IMR-90 (cell line): ENCODE results near the gene LPCAT4. TPM values are rescaled to one million over a fixed set of nuclear protein-coding genes. Genes with fewer than 3 reads are reported as not detected.

Experiments used
- ATAC-seq: fragments of 200-7000 bp; cut with Tn5 transposase; 2 replicates; pipeline ENCODE4 v1.9.1; 2020; ENCODE audit warnings: low read depth, mild to moderate bottlenecking, moderate library complexity
- BruUV-seq: library from RNA; stranded (reverse); fragments of 400-500 nt; replicated peaks from 2 replicates; lab custom pipeline; 2021; lab: Mats Ljungman, UMichigan
- CTCF ChIA-PET: fragments of 300-600 bp; formaldehyde crosslinking; extraction: SDS; loops from one replicate; lab custom pipeline; 2021; ENCODE audit warnings: antibody characterized with exemption; lab: Yijun Ruan, JAX
- POLR2A ChIA-PET: fragments of 300-600 bp; sonication (Branson Sonifier 250); formaldehyde crosslinking; loops from one replicate; lab custom pipeline; 2022; ENCODE audit warnings: antibody characterized with exemption; ENCODE audit not compliant: unreplicated experiment; lab: Charles Lee
- DNase-seq: peaks from one replicate; pipeline ENCODE4 v3.0.0; 2013
- H2AFZ ChIP-seq: replicated peaks from 2 replicates; pipeline ENCODE3; 2013; ENCODE audit warnings: low read length, mild to moderate bottlenecking; ENCODE audit not compliant: poor library complexity
- H2AK5ac ChIP-seq: 2 replicates; pipeline ENCODE4 v1.6.1; 2013; ENCODE audit warnings: low read depth, low read length, inconsistent platforms
- H2AK9ac ChIP-seq: replicated peaks from 2 replicates; pipeline ENCODE3; 2013; ENCODE audit warnings: mild to moderate bottlenecking, low read depth, low read length, moderate library complexity; ENCODE audit not compliant: poor library complexity
- H2BK120ac ChIP-seq: 2 replicates; pipeline ENCODE4 v1.6.1; 2013; ENCODE audit warnings: low read depth, low read length, inconsistent platforms
- H2BK15ac ChIP-seq: 3 replicates; pipeline ENCODE4 v1.6.1; 2013; ENCODE audit warnings: low read depth, low read length, inconsistent platforms
- H2BK20ac ChIP-seq: 2 replicates; pipeline ENCODE4 v1.6.1; 2013; ENCODE audit warnings: low read depth, mild to moderate bottlenecking, inconsistent platforms, low read length, moderate library complexity
- H2BK5ac ChIP-seq: 2 replicates; pipeline ENCODE4 v1.6.1; 2013; ENCODE audit warnings: mild to moderate bottlenecking, low read depth, low read length, inconsistent platforms; ENCODE audit not compliant: poor library complexity, severe bottlenecking
- H3K14ac ChIP-seq: replicated peaks from 2 replicates; pipeline ENCODE4 v1.6.1; 2013; ENCODE audit warnings: low read depth, low read length, inconsistent platforms
- H3K18ac ChIP-seq: 2 replicates; pipeline ENCODE4 v1.6.1; 2013; ENCODE audit warnings: low read depth, low read length, control low read depth
- H3K23ac ChIP-seq: 2 replicates; pipeline ENCODE4 v1.6.1; 2013; ENCODE audit warnings: low read depth, low read length, inconsistent platforms
- H3K27ac ChIP-seq: 2 replicates; pipeline ENCODE4 v1.5.1; 2013; ENCODE audit warnings: mild to moderate bottlenecking, control low read depth, low read length; ENCODE audit not compliant: insufficient read depth
- H3K27me3 ChIP-seq: 2 replicates; pipeline ENCODE4 v1.6.1; 2013; ENCODE audit warnings: low read length; ENCODE audit not compliant: control insufficient read depth, insufficient read depth
- H3K36me3 ChIP-seq: 2 replicates; pipeline ENCODE4 v1.6.1; 2013; ENCODE audit warnings: low read length, mixed read lengths; ENCODE audit not compliant: control insufficient read depth, insufficient read depth
- H3K4ac ChIP-seq: 2 replicates; pipeline ENCODE4 v1.6.1; 2013; ENCODE audit warnings: low read depth, low read length, inconsistent platforms
- H3K4me1 ChIP-seq: 2 replicates; pipeline ENCODE4 v1.6.1; 2013; ENCODE audit warnings: low read length, mixed read lengths; ENCODE audit not compliant: control insufficient read depth, insufficient read depth
- H3K4me2 ChIP-seq: 2 replicates; pipeline ENCODE4 v1.6.1; 2013; ENCODE audit warnings: low read depth, mild to moderate bottlenecking, control low read depth, low read length, moderate library complexity
- H3K4me3 ChIP-seq: 2 replicates; pipeline ENCODE4 v1.5.1; 2013; ENCODE audit warnings: low read depth, mild to moderate bottlenecking, control low read depth, low read length, moderate library complexity; ENCODE audit not compliant: insufficient read depth
- H3K56ac ChIP-seq: 2 replicates; pipeline ENCODE4 v1.6.1; 2013; ENCODE audit warnings: low read length, inconsistent platforms; ENCODE audit not compliant: insufficient read depth; ENCODE audit errors: extremely low read depth
- H3K79me1 ChIP-seq, 2 experiments: 2 replicates each; pipeline ENCODE4 v1.6.1; 2013; ENCODE audit warnings: low read length in 2 of 2, inconsistent platforms in 1 of 2, low read depth in 1 of 2
- H3K9ac ChIP-seq: 2 replicates; pipeline ENCODE4 v1.6.1; 2013; ENCODE audit warnings: low read depth, low read length, control low read depth
- H3K9me1 ChIP-seq: 2 replicates; pipeline ENCODE4 v1.6.1; 2013; ENCODE audit warnings: low read length, inconsistent platforms; ENCODE audit not compliant: insufficient read depth
- H3K9me3 ChIP-seq: 2 replicates; pipeline ENCODE4 v1.6.1; 2013; ENCODE audit warnings: low read length; ENCODE audit not compliant: control insufficient read depth, insufficient read depth
- H4K20me1 ChIP-seq: 2 replicates; pipeline ENCODE4 v1.6.1; 2013; ENCODE audit warnings: low read length, inconsistent platforms; ENCODE audit not compliant: insufficient read depth
- H4K5ac ChIP-seq: 2 replicates; pipeline ENCODE4 v1.6.1; 2013; ENCODE audit warnings: mild to moderate bottlenecking, low read depth, low read length, control low read depth
- H4K8ac ChIP-seq, 2 experiments: 2 replicates each; pipeline ENCODE4 v1.6.1; 2013; ENCODE audit warnings: low read depth in 2 of 2, low read length in 2 of 2, control low read depth in 1 of 2, inconsistent platforms in 1 of 2
- H4K91ac ChIP-seq: 2 replicates; pipeline ENCODE4 v1.6.1; 2013; ENCODE audit warnings: low read depth, low read length, inconsistent platforms; ENCODE audit not compliant: insufficient read depth
- BHLHE40 ChIP-seq: fragments of 150-350 bp; IDR thresholded peaks from 2 replicates; pipeline ENCODE4 v1.6.1; 2016; ENCODE audit warnings: mild to moderate bottlenecking, low read depth, low read length
- CEBPB ChIP-seq: IDR thresholded peaks from 2 replicates; pipeline ENCODE4 v1.6.1; 2012; ENCODE audit warnings: low read depth, low read length, improper control_type of control experiment
- CHD1 ChIP-seq: IDR thresholded peaks from 2 replicates; pipeline ENCODE4 v1.6.1; 2012; ENCODE audit warnings: low read depth, low read length, improper control_type of control experiment
- CTCF ChIP-seq: conservative IDR thresholded peaks from 2 replicates; pipeline ENCODE4 v1.5.1; 2012; ENCODE audit warnings: mild to moderate bottlenecking, low read depth, low read length, improper control_type of control experiment
- ELK1 ChIP-seq: fragments of 150-350 bp; IDR thresholded peaks from 2 replicates; pipeline ENCODE4 v1.6.1; 2016; ENCODE audit warnings: low read depth, mild to moderate bottlenecking, low read length, moderate library complexity, borderline replicate concordance
- FOS ChIP-seq: fragments of 150-350 bp; IDR thresholded peaks from 2 replicates; pipeline ENCODE4 v1.6.1; 2016; ENCODE audit warnings: low read depth, low read length
- MAFK ChIP-seq: IDR thresholded peaks from 2 replicates; pipeline ENCODE4 v1.6.1; 2012; ENCODE audit warnings: low read depth, low read length, improper control_type of control experiment
- MAZ ChIP-seq: IDR thresholded peaks from 2 replicates; pipeline ENCODE4 v1.6.1; 2012; ENCODE audit warnings: low read depth, mild to moderate bottlenecking, low read length, improper control_type of control experiment, moderate library complexity, borderline replicate concordance
- MXI1 ChIP-seq: IDR thresholded peaks from 2 replicates; pipeline ENCODE4 v1.6.1; 2012; ENCODE audit warnings: low read depth, mild to moderate bottlenecking, low read length, moderate library complexity, borderline replicate concordance
- NFE2L2 ChIP-seq: fragments of 150-350 bp; IDR thresholded peaks from 2 replicates; pipeline ENCODE4 v1.6.1; 2016; ENCODE audit warnings: low read depth, mild to moderate bottlenecking, low read length
- POLR2A ChIP-seq: IDR thresholded peaks from 2 replicates; pipeline ENCODE4 v1.6.1; 2012; ENCODE audit warnings: mild to moderate bottlenecking, low read depth, low read length
- RAD21 ChIP-seq: IDR thresholded peaks from 2 replicates; pipeline ENCODE4 v1.6.1; 2012; ENCODE audit warnings: low read length, improper control_type of control experiment
- RCOR1 ChIP-seq: IDR thresholded peaks from 2 replicates; pipeline ENCODE4 v1.6.1; 2012; ENCODE audit warnings: mild to moderate bottlenecking, low read length, improper control_type of control experiment; ENCODE audit not compliant: insufficient replicate concordance
- RFX5 ChIP-seq: IDR thresholded peaks from 2 replicates; pipeline ENCODE4 v1.8.0; 2012; ENCODE audit warnings: low read depth, mild to moderate bottlenecking, low read length, moderate library complexity
- SMC3 ChIP-seq: fragments of 150-350 bp; IDR thresholded peaks from 2 replicates; pipeline ENCODE4 v1.6.1; 2016; ENCODE audit warnings: low read depth, mild to moderate bottlenecking, antibody characterized with exemption, low read length, moderate library complexity
- USF2 ChIP-seq: fragments of 150-350 bp; IDR thresholded peaks from 2 replicates; pipeline ENCODE4 v1.6.1; 2017; ENCODE audit warnings: mild to moderate bottlenecking, antibody characterized with exemption, low read length, low read depth
- WGBS, 2 experiments: methylation state at CpG; one replicate each; pipeline versions ENCODE4 v1.1.5 to v1.1.7; 2013; ENCODE audit warnings: missing lambda C conversion rate in 2 of 2; ENCODE audit not compliant: insufficient read length in 1 of 2; ENCODE audit errors: extremely low coverage in 2 of 2; 5-methylcytosine and 5-hydroxymethylcytosine counted together
- dilution Hi-C: fragments of 300-500 bp; cut with HindIII; formaldehyde crosslinking; loops from one replicate; pipeline ENCODE4 v1.14.3; 2018; ENCODE audit warnings: low sequenced_read_pairs; ENCODE audit not compliant: unreplicated experiment
- in situ Hi-C: fragments of 300-500 bp; cut with MboI; formaldehyde crosslinking; loops from 3 replicates; pipeline ENCODE4 v1.14.3; 2019; ENCODE audit warnings: low sequenced_read_pairs, inconsistent platforms, mixed read lengths
- intact Hi-C: fragments of 100-400 bp; cut with micrococcal nuclease; formaldehyde crosslinking; loops from 2 replicates; pipeline ENCODE4 v1.10.0; 2022
- polyA plus RNA-seq, 3 experiments: library from polyadenylated mRNA; depleted of rRNA; stranded (reverse); fragments of >200 nt; gene quantifications; 2 replicates each; pipeline ENCODE4 v1.2.3, GENCODE V29; 2012; ENCODE audit warnings: low replicate concordance in 1 of 3
- total RNA-seq: library from RNA; depleted of rRNA; stranded (reverse); fragments of >200 nt; gene quantifications from 2 replicates; pipeline ENCODE4 v1.2.3, GENCODE V29; 2012

The LPCAT4 gene
- total and polyA plus RNA-seq, 2 of the 4 experiments (the other 2 are of a cell fraction): 3.8 to 44.4 TPM

- TF ChIP-seq CEBPB: no peak
- TF ChIP-seq MXI1: no peak
- no peak for TF ChIP-seq SMC3
- no peak for TF ChIP-seq USF2
- no peak for TF ChIP-seq MAFK
- TF ChIP-seq RAD21: no peak
- TF ChIP-seq CTCF: no peak
- no peak for TF ChIP-seq RCOR1
- no peak for TF ChIP-seq FOS
- TF ChIP-seq RFX5: no peak
- TF ChIP-seq ELK1: no peak
- no peak for TF ChIP-seq NFE2L2
- TF ChIP-seq POLR2A: no peak
- TF ChIP-seq BHLHE40: no peak
- TF ChIP-seq MAZ: no peak
- TF ChIP-seq CHD1: no peak
- Histone ChIP-seq H3K9ac (no peak overlapping the region), H3K27ac (no peak overlapping the region), H2AK5ac (no peak overlapping the region), H3K4me3 (no peak overlapping the region), H3K27me3 (no peaks in the 10 kb centered on the region), H2AFZ (no peak overlapping the region), H4K20me1 (no peaks in the 10 kb centered on the region), H3K9me1 (no peaks in the 10 kb centered on the region), H3K36me3 (no peaks in the 10 kb centered on the region), H2BK20ac (no peak overlapping the region), H2BK120ac (no peak overlapping the region), H3K14ac (no peak overlapping the region), H4K91ac (no peak overlapping the region), H4K8ac (no peak overlapping the region), H3K9me3 (no peaks in the 10 kb centered on the region), H3K4me1 (no peaks in the 10 kb centered on the region), H2BK5ac (no peak overlapping the region), H3K79me1 (peaks cover 0 to 6% of the 10 kb centered on the region in 2 experiments; a peak in 1 of 4 replicates), H3K23ac (no peak overlapping the region), H4K5ac (no peak overlapping the region), H3K18ac (no peak overlapping the region), H2BK15ac (no peak overlapping the region), H3K4ac (no peak overlapping the region), H2AK9ac (no peak overlapping the region), H3K4me2 (no peak overlapping the region), H3K56ac (no peak overlapping the region)
- in situ Hi-C loops: no loop called here
- BruUV-seq: no TSS peak
- DNase-seq (no peak), ATAC-seq (no peak)
- ChIA-PET CTCF (interaction anchor here (0.6 to 1.6 kb wide), 3 partner anchors 16 to 86 kb away, joined by 3 to 5 read pairs (median 4); no protein-coding TSS in a partner anchor), POLR2A (interaction anchor here (0.5 to 0.6 kb wide), 2 partner anchors 8 to 37 kb away, joined by 3 read pairs; no protein-coding TSS in a partner anchor)
- no CpG with 5 or more reads among the region's 4 CpGs for WGBS, 2 experiments
- dilution Hi-C loops: no loop called here
- intact Hi-C loops: no loop called here
These were observed 39.1 kb downstream of the LPCAT4 start for GRCh38 chr15:34327906-34328305.
